DMS79 (cell line): Measurements from ENCODE around the gene HOXC13.
A peak's percentile ranks its signal among the peaks of the same experiment; 100 is the strongest.

ENCODE experiments used
- DNase-seq: peaks from one replicate; lab custom pipeline; 2025; lab: John Stamatoyannopoulos, UW

HOXC13 gene

DNA sequence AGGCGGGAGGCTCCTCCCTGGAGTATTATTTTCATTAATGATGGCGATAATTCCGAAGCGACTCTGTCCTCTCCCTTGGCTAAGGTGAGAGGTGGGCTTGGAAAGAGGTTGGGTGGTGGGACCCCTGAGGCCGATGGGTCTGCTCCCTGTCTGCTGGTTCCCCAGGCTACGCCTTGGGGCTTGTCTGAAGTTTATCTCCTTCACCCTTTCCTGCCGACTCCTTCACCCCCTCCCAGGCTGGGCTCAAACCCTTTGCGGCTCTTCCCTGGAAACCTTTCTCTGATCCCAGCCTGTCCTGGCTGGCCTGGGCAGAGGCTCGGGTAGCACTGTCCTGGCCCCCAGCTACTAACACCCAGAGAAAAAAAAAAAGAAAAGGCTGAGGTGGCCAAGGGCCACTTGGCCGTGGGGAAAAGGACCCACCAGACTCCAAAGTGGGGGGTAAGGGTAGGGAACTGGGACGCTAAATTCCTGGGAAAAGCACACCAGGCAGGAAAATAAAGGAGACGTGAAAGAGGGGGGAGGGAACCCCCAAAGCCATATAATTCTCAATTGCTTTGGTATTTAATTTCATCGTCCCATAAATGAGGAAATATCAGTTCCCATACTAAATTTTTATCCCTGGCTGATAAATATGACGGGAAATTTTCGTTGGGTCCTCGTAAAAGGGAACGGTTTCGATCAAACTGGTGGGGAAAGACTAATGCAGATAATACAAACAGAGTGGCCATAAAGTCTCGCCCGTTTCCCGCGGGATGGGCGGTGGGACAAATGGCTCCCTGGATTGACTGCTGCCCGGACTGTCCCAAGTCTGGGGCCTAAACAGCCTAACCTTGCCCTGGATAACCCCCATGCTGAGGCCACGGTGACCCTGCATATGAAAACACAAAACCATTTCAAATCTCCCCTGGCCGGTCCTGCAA lies 44.3 kb downstream of the HOXC13 start:
- no peak for DNase-seq

- no peak for DNase-seq
Measured at GRCh38 chr12:53983568-53983949, 44.9 kb downstream of the HOXC13 start.

GRCh38 chr12:53983950-53984572 lies 45.4 kb downstream of the HOXC13 start:
- DNase-seq = no peak

GRCh38 chr12:53984901-53985691 lies 46.5 kb downstream of the HOXC13 start, which contains the start of gene HOXC10:
Gene HOXC10 (plus strand): TSS chr12:53985146. CDS start chr12:53985260, 114 bp downstream.
- DNase-seq = peak; percentile 58

DNA sequence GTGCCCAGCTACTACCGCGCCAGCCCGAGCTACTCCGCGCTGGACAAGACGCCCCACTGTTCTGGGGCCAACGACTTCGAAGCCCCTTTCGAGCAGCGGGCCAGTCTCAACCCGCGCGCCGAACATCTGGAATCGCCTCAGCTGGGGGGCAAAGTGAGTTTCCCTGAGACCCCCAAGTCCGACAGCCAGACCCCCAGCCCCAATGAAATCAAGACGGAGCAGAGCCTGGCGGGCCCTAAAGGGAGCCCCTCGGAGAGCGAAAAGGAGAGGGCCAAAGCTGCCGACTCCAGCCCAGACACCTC lies 47.0 kb downstream of the HOXC13 start:
- no peak for DNase-seq

DNA sequence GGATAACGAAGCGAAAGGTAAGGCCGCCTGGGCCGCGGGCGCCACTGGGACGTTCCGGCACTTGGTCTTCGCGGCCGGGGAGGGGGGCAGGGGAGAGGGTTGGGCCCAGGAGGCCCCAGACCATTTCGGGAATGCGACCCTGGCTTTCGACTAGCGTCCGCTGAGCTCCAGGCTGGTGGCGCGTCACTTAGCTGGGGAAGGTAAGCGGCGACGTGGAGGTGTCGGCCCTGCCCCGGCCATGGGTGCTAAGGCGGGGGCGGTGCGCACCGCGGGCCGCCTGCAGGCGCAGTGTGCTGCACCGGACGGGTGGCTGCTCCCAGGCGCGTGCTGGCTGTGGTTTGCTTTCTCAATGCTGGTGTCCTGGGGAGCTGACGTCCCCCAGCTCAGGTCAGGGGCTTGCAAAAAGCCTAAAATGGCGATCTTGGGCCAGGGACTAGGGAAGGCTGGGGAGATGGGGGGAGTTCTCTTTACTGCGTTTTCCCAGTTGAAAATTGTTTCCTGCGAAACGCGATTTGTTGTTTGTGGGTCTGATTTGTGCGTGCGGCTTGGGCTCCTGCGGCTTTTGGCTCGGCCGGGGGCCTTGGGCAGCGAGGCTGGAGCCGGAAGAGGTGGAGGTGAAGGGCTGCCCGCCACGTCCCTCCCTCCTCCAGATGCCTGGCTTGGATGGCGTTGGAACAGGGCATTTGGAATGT lies 47.5 kb downstream of the HOXC13 start:
- no peak for DNase-seq

- DNase-seq = no peak
Measured at GRCh38 chr12:53986686-53987483, 48.3 kb downstream of the HOXC13 start.

DNA sequence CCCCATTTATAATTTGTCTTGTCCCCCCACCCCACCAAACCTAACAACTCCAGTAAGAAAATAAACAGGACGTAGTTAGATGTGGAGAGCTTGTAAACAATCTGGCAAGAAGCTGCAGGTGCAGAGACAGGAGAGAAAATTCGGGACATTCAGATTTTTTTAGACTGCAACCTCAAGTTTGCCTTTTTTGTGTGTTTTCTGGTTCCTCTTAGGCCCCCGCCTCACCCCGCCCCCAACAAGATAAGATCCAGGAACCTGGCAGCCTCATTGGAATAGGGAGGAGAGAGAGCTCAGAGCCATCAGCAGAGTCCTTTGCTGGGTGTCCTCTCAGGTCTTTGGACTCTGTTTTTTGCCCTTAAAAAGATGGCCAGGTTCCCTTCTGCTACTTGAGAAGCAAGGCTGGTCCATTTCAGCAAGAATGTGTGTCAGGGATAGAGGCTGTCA lies 49.2 kb downstream of the HOXC13 start:
- DNase-seq = no peak

- no peak for DNase-seq
Measured at GRCh38 chr12:53988541-53989226, 50.1 kb downstream of the HOXC13 start.

DNA sequence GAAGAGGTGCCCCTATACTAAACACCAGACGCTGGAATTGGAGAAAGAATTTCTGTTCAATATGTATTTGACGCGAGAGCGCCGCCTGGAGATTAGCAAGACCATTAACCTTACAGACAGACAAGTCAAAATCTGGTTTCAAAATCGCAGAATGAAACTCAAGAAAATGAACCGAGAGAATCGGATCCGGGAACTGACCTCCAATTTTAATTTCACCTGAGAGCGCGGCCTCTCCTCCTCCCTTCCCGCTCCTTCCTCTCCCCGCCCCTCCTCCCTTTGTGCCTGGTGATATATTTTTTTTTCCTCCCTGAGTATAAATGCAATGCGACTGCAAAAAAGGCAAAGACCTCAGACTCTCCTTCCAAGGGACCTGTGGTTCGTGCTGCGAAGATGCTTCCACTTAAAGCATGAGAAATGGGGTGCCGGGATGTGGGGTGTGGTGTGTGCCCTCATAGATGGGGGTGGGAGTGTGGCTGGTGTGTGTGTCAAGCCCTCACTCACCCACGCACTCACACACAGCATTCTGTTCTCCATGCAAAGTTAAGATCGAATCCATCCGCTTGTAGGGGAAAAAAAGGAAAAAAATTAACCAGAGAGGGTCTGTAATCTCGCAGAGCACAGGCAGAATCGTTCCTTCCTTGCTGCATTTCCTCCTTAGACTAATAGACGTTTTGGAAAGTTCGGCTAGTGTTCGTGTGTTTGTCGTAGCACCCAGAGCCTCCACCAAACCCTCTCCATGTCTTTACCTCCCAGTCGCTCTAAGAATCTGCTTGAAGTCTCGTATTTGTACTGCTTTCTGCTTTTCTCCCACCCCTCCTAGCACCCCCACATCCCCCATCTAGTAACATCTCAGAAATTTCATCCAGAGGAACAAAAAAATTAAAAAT lies 50.8 kb downstream of the HOXC13 start:
- DNase-seq = no peak

DNA sequence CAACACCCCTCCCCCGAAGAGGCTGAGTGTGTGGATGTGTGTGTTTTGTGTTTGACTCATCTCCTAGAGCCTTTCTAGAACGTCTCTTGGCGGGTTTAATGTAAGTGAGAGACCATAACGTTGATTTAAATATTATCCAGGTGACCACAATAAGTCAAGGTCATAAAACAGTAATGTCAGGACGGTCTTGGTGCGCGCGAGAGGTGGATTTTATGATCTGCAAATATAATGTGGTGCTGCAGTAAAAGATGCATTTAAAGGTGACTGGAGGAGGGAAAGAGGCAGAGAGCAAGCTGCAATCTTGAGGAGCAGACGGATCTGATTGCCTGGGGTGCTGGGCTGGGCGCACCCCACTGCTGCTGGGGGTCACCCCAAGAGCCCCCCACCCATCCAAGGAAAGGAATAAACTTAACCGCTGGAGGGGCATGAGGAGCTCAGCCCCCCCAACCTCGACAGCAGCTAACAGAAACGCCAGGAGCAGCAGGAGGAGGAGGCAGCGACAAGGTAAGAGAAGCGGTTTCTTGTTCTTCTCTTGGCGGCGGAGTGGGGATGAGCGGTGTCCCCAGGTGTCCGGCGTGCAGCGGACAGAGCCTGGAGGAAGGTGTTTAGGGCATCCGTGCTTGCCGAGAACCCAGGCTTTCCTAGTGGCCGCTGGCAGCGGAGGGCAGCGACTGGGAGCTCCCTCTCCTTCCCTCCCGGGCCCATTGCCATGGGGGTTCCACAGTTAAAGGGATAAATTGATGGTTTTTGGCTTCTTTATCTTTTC lies 51.9 kb downstream of the HOXC13 start:
- no peak for DNase-seq

GRCh38 chr12:53991077-53991460 lies 52.4 kb downstream of the HOXC13 start:
- DNase-seq = no peak

- no peak for DNase-seq
Measured at GRCh38 chr12:53992377-53992889, 53.8 kb downstream of the HOXC13 start.

DNA sequence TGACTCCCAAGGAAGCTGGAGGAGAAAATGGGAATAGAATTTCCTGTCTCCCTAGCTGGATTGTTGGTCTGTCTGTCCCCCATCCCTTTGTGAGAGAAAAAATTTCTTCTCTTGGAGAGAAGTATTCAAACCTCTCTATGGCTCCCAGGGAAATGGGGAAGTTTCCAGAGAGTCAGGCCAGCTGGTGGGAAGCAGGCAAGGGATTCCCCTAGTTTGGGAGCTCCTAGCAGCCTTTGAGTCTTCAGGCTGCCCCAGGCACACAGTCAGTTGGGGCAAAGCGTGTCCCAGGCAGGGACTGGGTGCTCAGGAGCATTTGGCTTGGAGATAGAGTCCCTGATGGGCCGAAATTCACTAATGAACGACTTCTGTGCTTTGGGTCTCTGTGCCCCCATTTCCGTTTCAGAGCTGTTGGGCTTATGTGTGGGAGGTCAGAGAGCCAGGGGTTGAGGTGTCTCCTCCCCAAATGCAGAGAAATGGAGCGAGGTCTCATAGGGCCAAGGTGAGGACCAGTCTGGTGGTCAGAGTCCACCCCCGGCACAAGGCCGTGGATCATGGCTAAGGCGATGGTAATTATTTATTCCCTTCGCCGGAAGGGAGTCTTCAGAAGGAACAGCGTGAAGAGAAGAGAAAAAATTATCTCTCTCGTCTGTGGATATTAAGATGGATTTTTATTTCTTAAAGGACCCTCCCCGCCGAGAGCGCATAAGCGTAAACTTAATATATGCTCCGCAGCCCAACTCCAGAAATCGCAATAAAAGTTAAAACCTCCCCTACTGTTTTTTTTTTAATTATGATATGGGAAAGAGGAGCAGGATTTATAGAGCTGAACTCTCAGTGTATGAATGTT lies 54.8 kb downstream of the HOXC13 start:
- DNase-seq = no peak

GRCh38 chr12:53994009-53994263 lies 55.3 kb downstream of the HOXC13 start:
- DNase-seq = no peak

DNA sequence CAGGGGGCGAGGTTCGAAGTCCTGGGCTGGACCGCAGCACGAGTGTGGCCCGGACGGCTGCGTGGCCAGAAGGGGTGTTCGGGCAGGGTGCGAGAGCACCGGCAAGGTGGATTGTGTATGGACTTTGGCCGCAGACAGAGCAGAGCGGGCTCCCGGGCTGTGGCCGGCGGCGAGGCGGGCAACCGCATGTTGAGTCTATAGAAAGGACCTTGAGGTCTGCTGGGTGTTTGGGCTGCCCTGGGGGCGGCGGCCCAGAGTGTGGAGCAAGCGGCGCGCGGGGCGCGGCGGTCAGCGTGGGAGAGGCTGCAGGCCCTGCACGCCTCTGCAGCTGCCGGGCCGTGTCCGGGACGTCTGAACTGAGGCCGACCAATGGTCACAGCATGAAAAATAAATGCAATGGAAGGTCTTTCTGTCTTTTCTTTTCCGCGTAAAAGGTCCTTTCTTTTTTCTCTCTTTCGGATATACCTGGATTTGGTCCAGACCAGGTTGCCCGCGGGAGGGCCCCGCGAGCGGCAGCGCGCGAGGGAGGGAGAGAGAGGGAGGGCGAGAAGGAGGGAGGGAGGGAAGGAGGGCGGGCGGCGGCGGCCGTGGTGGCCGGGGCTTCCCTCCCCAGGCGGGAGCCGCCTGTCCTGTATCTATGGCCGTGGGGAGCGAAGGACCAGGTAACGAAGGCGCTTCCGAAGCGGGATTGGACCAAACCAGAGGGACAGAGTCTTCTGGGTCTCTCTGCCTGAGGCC lies 55.8 kb downstream of the HOXC13 start:
- no peak for DNase-seq

DNA sequence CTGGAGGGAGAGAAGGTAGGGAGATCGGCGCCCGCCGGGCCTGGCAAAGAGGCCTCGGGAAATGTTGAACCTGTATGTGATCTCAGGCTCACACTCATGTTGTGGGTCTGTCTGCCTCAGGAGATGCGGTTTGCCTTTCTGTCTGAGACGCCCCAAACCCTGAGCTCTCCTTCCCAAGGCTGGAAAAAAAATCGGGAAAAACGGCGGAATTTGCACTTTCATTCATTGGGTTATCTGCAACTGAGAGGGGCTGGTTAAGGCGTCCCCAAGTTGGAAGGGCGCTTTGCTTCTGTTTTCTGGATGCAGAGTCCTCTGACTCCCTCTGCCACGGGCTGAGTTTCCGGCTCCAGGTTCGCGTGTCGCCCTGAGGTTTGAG lies 56.4 kb downstream of the HOXC13 start:
- DNase-seq = no peak
